A204.1 (cell line): ENCODE data around the gene RARRES1.
"Not testable (repeated sequence)": the region's sequence is repeated elsewhere in the genome, so short reads cannot be mapped to it uniquely, and the experiment has no call there.

Experiments used
- FAIRE-seq: peaks from 2 replicates; lab custom pipeline; 2012; peaks lifted over from hg19 to GRCh38; lab: Jason Lieb, UNC

The RARRES1 gene

GRCh38 chr3:158693866-158694456, 38.3 kb downstream of the RARRES1 start:
- FAIRE-seq, result not testable (repeated sequence)

DNA sequence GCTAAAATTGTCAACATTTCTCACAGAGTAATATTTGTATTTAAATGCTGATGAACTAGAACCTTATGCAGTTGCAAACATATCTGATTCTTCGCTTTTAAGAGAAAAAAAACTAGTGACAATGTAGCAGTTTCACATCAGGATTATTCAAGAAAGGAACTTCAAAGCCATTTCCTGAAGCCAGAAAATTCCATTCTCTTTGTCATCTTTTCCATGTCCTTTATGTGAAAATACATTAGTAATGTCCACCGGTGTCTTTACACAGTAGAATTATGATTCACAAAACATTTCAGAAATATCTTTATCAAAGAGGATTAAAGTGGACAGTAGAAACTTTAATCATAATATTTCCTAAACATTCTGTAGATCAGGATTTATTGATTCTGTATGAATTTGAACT, 47.1 kb downstream of the RARRES1 start:
- FAIRE-seq, result no peak

DNA sequence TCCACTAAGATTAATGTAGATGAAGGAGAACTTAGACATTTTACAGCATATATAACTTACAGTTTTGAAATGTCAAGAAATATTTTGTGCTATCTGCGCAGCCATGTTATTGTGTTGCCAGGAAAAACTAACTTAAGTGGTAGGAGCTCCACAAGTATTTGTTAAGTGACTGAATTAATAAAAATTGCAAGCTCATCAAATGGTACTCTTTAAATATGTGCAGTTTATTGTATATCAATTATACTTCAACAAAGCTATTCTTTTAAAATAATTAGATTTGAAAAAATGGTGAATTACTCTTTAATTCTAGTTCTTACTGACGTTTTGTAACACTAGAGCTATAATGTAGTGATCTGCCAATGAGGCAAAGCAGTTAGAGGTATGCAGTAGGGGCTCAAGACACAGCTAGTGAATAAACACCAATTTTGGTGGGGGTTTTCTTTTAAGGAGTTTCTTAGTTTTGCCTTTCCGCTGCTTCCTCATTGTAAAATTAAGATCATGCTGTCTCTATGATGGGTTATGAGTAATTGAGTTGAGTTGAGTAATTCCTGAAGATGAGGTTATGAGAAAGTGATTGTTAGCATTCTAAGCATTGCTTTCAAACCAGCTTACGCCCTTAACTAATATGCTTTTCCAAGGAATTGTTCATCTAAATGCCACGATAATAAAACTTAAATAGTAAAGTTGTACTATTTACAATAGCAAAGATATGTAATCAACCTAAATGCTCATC, 48.9 kb downstream of the RARRES1 start:
- no peak for FAIRE-seq

DNA sequence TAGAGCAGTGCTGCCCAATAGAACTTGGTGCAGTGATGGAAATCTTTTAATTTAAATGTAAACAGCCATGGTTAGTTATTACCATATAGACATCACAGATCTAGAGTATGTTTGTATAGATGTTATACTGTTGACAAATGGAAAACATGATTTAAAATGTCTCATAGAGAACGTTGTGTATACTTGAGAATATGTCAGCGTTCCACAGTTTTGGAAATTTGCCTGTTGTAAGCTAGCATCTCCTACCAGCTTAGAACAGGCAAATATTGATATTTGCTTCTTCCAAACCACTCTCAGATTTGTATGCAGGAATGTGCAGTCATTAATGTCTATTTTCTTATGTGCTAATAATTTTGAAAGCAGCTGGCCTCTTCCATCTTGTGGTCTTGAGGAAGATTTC, 51.4 kb downstream of the RARRES1 start:
- no peak for FAIRE-seq

- FAIRE-seq, result no peak
Measured at GRCh38 chr3:158679547-158680000, 52.7 kb downstream of the RARRES1 start.

DNA sequence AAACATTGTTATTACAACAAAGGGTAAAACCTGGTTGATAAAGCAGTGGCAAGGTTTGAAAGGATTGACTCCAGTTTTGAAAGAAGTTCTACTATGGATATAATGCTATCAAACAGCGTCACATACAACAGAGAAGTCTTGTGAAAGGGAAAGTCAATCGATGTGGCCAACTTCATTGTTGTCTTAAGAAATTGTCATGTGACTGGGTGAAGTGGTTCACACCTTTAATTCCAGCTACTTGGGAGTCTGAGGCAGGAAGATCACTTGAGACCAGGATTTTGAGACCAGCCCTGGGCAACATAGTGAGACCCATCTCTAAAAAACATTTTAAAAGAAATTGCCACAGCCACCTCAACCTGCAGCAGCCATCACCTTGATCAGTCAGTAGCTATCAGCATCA, 53.6 kb downstream of the RARRES1 start:
- no peak for FAIRE-seq

DNA sequence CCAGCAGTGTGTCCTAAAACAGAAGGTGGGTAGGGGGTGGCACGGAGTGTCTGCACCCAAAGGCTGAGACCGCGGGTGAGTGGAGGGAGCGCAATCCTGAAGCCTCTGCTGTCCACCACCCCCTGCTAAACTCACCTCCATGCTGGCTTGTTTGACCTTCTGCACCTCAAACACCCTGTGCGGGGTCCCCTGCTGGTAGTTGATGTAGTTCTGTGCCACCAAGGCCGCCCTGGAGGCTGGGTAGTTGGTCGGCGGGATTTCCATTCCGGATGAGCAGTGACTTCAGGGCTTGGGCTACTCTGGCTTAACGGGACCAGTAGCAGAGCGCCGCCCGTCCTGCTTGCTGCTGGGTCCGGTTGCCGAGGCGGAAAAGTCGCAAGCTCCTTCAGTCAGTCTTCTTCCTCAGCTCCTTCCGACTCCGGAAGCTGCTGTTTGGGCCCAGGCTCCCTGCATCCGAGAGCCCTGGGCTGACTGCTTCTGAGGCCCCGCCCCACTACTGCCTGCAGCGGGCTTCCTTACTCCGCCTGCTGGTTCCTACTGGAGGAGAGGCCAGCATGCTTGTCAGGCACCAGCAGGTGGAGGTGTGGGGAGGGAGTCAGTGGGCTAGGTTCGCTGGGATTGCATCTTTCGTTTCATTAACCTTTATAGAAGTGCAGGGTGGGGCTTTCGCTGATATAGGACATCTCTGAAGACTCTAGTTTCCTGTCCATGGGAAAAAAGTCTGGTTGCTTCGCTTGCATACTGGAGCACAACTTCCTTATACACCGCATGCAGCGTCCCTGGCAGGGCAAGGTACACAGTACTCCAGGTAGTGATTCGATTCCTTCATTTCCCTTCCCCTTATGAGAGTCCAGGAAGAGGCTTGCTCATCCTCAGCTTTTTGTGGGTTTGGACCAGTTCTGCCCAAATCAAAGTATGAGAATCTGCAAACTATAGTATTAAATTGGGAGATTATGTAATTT, 59.8 kb downstream of the RARRES1 start, which contains the start of gene LXN:
TSS of gene LXN (minus strand) at position 434 of the 962 bp plus-strand sequence. CDS start at position 264, 170 bp downstream.
- FAIRE-seq, result peak; percentile 86

- no peak for FAIRE-seq
Measured at GRCh38 chr3:158671821-158672214, 60.4 kb downstream of the RARRES1 start.

GRCh38 chr3:158668506-158668905, 63.8 kb downstream of the RARRES1 start:
- FAIRE-seq, result no peak

GRCh38 chr3:158666416-158666815, 65.8 kb downstream of the RARRES1 start:
- FAIRE-seq, result no peak

DNA sequence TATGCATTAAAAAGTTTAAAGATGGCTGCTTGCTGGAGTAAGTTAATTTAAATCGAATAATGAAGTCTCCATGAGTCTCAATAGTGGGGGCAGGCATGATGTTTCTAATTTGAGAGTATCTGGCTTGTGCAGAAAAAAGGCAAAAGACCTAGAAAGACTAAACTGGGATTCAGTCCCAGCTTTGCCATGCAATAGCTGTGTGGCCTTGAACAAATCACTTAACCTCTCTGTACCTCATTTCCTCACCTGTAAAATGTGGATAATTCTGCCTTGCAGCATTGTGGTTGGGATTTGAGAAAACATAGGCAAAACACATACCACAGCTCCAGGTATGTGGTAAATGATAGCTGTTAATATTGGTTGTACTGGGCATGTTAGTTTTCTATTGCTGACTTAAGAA, 68.4 kb downstream of the RARRES1 start:
- FAIRE-seq, result no peak

DNA sequence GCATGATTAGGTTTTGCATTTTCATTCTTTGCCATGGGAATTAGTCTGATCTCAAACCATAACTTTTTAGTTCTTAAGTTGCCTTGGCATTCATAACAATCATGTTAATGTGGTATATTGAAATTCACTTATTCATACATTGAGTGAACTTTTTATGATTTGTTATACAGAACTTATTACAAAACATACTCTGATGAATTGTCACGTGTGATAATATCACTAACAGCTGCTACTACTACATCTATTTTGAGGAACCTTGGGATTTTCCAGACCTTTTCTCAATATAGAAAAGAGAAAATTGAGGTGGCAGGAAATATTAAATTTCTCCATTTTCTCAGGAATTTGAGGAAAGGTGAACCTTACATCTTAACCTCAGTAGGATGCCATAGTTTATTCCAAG, 69.0 kb downstream of the RARRES1 start:
- FAIRE-seq, result no peak

DNA sequence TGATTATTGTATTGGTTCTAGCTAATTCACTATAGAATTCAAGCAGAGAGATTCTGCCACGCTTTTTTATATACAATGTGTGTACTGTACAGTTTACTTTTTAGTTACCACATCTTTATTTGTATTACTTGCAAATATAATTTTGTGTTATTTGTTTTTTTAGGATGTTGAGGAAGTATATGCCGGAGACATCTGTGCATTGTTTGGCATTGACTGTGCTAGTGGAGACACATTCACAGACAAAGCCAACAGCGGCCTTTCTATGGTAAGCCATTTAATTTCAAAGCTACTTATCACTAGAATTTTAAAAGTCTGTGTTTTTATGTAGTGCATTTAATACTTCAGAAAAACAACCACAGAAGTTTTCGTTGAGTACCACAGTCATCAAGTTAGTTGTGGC, 71.5 kb downstream of the RARRES1 start:
- no peak for FAIRE-seq

DNA sequence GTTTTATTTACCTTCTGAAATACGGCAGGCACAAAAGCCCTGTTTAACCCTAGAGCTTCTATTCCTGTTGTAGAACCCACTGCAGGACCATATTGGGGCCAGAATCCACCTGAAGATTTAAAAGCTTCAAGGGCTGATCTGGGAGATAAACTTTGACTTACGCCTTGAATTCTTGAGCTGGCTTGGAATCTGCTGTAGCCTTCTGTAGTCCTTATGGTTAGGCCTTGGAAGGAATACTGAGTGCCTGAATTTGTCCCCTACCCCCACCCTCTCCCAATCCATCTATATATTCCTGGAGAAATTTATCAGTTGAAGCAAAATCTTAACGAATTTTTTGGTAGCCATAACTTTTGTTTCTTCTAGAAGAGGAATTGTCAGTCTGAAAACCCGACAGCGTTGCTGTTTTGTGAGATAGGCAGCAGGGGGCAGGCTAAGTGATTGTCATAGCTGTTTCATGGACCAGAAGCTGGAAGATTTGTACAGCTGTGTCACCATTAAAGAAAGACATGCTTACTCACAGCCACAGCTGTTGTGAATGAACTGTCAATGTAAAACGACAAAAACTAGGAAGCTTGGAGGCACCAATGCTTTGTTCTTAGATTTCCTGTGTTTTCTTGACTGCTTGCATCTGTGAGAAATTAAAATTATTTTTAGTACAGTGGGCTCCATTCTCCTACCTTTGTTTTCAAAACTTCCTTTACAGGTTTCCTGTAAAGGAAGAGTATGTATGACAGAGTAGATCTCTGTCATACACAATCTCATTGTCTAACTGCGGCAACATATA, 72.6 kb downstream of the RARRES1 start:
- peak; percentile 79 for FAIRE-seq

DNA sequence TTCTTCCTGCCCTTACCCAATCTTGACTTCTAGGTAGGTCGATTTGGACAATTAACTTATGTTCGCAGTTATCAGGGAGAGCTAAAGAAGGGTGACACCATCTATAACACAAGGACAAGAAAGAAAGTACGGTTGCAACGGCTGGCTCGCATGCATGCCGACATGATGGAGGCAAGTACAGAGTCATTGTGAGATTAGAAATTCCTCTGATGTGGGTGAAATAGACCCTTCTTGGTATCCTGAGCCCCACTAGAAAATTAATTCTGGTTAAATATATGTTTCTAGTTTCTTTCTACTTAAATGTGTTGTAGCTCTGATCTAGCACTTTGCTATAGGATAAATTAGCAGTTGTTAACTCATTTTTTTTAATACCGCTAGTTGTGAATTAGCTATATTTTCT, 73.4 kb downstream of the RARRES1 start:
- FAIRE-seq, result no peak

- FAIRE-seq, result no peak
Measured at GRCh38 chr3:158652463-158652862, 79.8 kb downstream of the RARRES1 start.

GRCh38 chr3:158651192-158651591, 81.1 kb downstream of the RARRES1 start:
- no peak for FAIRE-seq

DNA sequence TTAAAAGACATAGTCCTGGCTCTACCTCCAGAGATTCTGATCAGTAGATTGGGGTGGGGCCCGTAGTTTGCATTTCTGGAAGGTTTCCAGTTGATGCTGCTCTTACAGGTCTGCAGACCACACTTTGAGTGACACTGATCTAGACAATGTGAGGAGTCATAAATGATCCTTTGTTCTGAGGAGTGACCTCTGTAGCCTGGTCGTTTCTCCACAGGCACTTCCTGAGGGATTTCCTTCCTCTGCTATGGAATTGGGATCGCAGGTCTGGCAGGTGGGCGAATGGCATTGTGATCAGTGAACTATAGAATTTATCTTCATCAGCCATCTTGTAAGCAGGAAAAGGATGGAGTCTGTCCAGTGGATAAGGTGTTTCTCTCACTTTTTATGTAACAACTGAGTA, 82.5 kb downstream of the RARRES1 start:
- no peak for FAIRE-seq
